K562 (cell line): ENCODE data around the gene CREG1. TPM values are rescaled to one million over a fixed set of nuclear protein-coding genes. Genes with fewer than 3 reads are reported as not detected.

Source experiments
- CHD2 ChIP-seq: IDR thresholded peaks from 2 replicates; pipeline ENCODE4 v1.6.1; 2011; ENCODE audit warnings: low read depth, low read length
- DACH1 ChIP-seq: fragments of 450-650 bp; IDR thresholded peaks from 2 replicates; pipeline ENCODE4 v1.6.1; 2018; ENCODE audit not compliant: partially characterized antibody
- POLR2AphosphoS5 ChIP-seq: IDR thresholded peaks from 2 replicates; pipeline ENCODE4 v1.6.1; 2011; ENCODE audit warnings: mild to moderate bottlenecking, low read depth, low read length, moderate library complexity; ENCODE audit not compliant: control insufficient read depth, insufficient read depth
- RAD21 ChIP-seq, 2 experiments: fragments of 250-450 bp in 1 of 2; fragments of 450-650 bp in 1 of 2; sonication (Bioruptor Pico) in 1 of 2; formaldehyde crosslinking in 1 of 2; IDR thresholded peaks in 1 of 2; conservative IDR thresholded peaks in 1 of 2; 2 replicates each; pipeline versions ENCODE4 v1.4.0 to v1.8.0; 2020 to 2022; ENCODE audit warnings: mild to moderate bottlenecking in 2 of 2, moderate library complexity in 1 of 2
- RAD51 ChIP-seq: fragments of 450-650 bp; IDR thresholded peaks from 2 replicates; pipeline ENCODE4 v1.7.1; 2016; ENCODE audit warnings: low read depth, mild to moderate bottlenecking, borderline replicate concordance
- RB1 ChIP-seq: fragments of 450-650 bp; IDR thresholded peaks from 2 replicates; pipeline ENCODE4 v1.6.1; 2017; ENCODE audit warnings: low read depth, mild to moderate bottlenecking
- RCOR1 ChIP-seq, 2 experiments: IDR thresholded peaks; 2 replicates each; pipeline ENCODE4 v1.6.1; 2012; ENCODE audit warnings: low read depth in 2 of 2, low read length in 2 of 2, borderline replicate concordance in 1 of 2, improper control_type of control experiment in 1 of 2
- TEAD1 ChIP-seq, 2 experiments: fragments of 450-650 bp in 1 of 2; sonication (generic) in 1 of 2; formaldehyde crosslinking; IDR thresholded peaks; 2 replicates each; pipeline versions ENCODE4 v1.4.0 to v1.8.0; 2020 to 2022; ENCODE audit warnings: mild to moderate bottlenecking in 2 of 2, missing genetic modification reagents in 1 of 2
- XRCC5 ChIP-seq: fragments of 200-400 bp; formaldehyde crosslinking; IDR thresholded peaks from 2 replicates; pipeline ENCODE4 v1.6.1; 2017; ENCODE audit warnings: low read depth, mild to moderate bottlenecking, low read length
- polyA plus RNA-seq, 8 experiments: library from polyadenylated mRNA; depleted of rRNA in 4 of 8; stranded (reverse) in 5 of 8; unstranded in 3 of 8; fragments of >200 nt; fragmentation: Nextera tagmentation in 2 of 8; fragmentation: Illumina TruSeq in 1 of 8; extraction: Ambion mirVana in 2 of 8; extraction: Trizol in 1 of 8; gene quantifications; 2 replicates each; pipeline versions ENCODE4 v1.2.1 to v1.2.3, GENCODE V29; 2011 to 2014; ENCODE audit warnings: inconsistent platforms in 1 of 8, missing spikeins in 1 of 8
- total RNA-seq, 7 experiments: library from RNA; depleted of rRNA in 6 of 7; stranded (reverse); fragments of >200 nt in 6 of 7; fragmentation: Illumina TruSeq in 2 of 7; extraction: Trizol in 2 of 7; gene quantifications; 2 replicates each; pipeline versions ENCODE4 v1.2.1 to v1.2.3, GENCODE V29; 2011 to 2021; ENCODE audit warnings: low replicate concordance in 1 of 7
- TF ChIP-seq, protein P1 (sequence below), 2 experiments: fragments of 450-650 bp in 1 of 2; sonication (generic) in 1 of 2; formaldehyde crosslinking in 1 of 2; IDR thresholded peaks in 1 of 2; conservative IDR thresholded peaks in 1 of 2; 2 replicates each; pipeline versions ENCODE4 v1.6.1 to v1.8.1; 2016 to 2023; ENCODE audit warnings: mild to moderate bottlenecking in 2 of 2, moderate library complexity in 2 of 2, inconsistent platforms in 1 of 2, missing genetic modification reagents in 1 of 2
- TF ChIP-seq, protein P2 (sequence below), 3 experiments: IDR thresholded peaks in 2 of 3; conservative IDR thresholded peaks in 1 of 3; 2 replicates each; pipeline ENCODE4 v1.5.1; 2011 to 2012; ENCODE audit warnings: low read length in 3 of 3, mild to moderate bottlenecking in 3 of 3, control low read depth in 2 of 3, improper control_type of control experiment in 1 of 3, inconsistent platforms in 1 of 3, low read depth in 1 of 3, mixed read lengths in 1 of 3, moderate library complexity in 1 of 3; ENCODE audit not compliant: insufficient read depth in 2 of 3
- TF ChIP-seq, protein P3 (sequence below), 2 experiments: fragments of 450-650 bp; formaldehyde crosslinking in 1 of 2; IDR thresholded peaks; 2 replicates each; pipeline versions ENCODE4 v1.4.0 to v1.6.1; 2014 to 2020; ENCODE audit warnings: mild to moderate bottlenecking in 2 of 2, borderline replicate concordance in 1 of 2, low read depth in 1 of 2
- TF ChIP-seq, protein P4 (sequence below): sonication (generic); formaldehyde crosslinking; IDR thresholded peaks from 2 replicates; pipeline ENCODE4 v1.8.0; 2022; ENCODE audit warnings: missing genetic modification reagents, mild to moderate bottlenecking, moderate library complexity, borderline replicate concordance

The CREG1 gene
- total and polyA plus RNA-seq, 9 of the 15 experiments (the other 6 are each of a cell fraction or from before 2014, with no cell fraction given), result 45.7 to 272 (median 161) TPM

DNA sequence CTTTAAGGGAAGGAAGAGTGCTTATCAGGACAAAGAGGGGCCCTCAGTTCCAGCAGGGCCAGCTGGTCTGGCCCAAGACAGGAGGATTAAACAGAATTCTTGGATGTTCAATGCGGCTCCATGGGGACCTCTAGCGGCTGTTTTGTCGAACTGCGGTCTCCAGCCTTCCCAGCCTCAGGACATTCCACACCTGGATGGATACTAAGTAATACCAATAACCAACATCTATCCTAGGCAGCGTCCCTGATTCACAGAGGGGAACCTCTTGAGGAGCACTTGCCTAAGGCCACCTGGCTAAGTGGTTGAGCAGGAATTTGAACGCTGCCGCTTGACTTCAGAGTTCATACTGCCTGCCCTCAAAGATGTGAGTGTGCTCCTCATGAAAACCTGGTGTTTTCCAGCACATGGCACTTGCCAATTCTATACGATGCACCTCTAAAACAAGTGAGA, 19.7 kb downstream of the CREG1 start (continued):
- TF ChIP-seq, protein P1, sequence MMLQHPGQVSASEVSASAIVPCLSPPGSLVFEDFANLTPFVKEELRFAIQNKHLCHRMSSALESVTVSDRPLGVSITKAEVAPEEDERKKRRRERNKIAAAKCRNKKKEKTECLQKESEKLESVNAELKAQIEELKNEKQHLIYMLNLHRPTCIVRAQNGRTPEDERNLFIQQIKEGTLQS (IDR thresholded peaks at IDR 0.05), result no peak
- TF ChIP-seq, protein P1 (CRISPR knock-in tag; conservative IDR thresholded peaks at IDR 0.05), result 0 out of 2 replicates have a peak, but pooled peaks have one; percentile 70
- no peak for TF ChIP-seq CHD2
- TF ChIP-seq RAD51, result no peak
- TF ChIP-seq RB1, result 0 out of 2 replicates have a peak, but pooled peaks have one; percentile 28
- peak; percentile 92 to 95 for TF ChIP-seq RAD21 (CRISPR knock-in tag; conservative IDR thresholded peaks at IDR 0.05 in 1 of 2, IDR thresholded peaks at IDR 0.05 in 1 of 2)
- 0 out of 2 replicates have a peak, but pooled peaks have one; percentile 38 for TF ChIP-seq XRCC5
- TF ChIP-seq POLR2AphosphoS5, result no peak
- TF ChIP-seq TEAD1 (CRISPR knock-in tag; IDR thresholded peaks at IDR 0.05), result peak in 1 of 2 experiments; percentile 22; a peak in 1 of 4 replicates
- TF ChIP-seq, protein P2, sequence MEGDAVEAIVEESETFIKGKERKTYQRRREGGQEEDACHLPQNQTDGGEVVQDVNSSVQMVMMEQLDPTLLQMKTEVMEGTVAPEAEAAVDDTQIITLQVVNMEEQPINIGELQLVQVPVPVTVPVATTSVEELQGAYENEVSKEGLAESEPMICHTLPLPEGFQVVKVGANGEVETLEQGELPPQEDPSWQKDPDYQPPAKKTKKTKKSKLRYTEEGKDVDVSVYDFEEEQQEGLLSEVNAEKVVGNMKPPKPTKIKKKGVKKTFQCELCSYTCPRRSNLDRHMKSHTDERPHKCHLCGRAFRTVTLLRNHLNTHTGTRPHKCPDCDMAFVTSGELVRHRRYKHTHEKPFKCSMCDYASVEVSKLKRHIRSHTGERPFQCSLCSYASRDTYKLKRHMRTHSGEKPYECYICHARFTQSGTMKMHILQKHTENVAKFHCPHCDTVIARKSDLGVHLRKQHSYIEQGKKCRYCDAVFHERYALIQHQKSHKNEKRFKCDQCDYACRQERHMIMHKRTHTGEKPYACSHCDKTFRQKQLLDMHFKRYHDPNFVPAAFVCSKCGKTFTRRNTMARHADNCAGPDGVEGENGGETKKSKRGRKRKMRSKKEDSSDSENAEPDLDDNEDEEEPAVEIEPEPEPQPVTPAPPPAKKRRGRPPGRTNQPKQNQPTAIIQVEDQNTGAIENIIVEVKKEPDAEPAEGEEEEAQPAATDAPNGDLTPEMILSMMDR (IDR thresholded peaks at IDR 0.05 in 2 of 3, conservative IDR thresholded peaks at IDR 0.05 in 1 of 3; ENCODE audit: insufficient read depth in 2 of 3, low read depth in 1 of 3, low read length in 3 of 3), result peak; percentile 88 to 97 (median 96)
- TF ChIP-seq RCOR1 (IDR thresholded peaks at IDR 0.05; ENCODE audit: borderline replicate concordance in 1 of 2, low read depth in 2 of 2, low read length in 2 of 2), result peak in 1 of 2 experiments; percentile 26; a peak in 1 of 4 replicates
- peak; percentile 81 for TF ChIP-seq DACH1
- TF ChIP-seq, protein P3, sequence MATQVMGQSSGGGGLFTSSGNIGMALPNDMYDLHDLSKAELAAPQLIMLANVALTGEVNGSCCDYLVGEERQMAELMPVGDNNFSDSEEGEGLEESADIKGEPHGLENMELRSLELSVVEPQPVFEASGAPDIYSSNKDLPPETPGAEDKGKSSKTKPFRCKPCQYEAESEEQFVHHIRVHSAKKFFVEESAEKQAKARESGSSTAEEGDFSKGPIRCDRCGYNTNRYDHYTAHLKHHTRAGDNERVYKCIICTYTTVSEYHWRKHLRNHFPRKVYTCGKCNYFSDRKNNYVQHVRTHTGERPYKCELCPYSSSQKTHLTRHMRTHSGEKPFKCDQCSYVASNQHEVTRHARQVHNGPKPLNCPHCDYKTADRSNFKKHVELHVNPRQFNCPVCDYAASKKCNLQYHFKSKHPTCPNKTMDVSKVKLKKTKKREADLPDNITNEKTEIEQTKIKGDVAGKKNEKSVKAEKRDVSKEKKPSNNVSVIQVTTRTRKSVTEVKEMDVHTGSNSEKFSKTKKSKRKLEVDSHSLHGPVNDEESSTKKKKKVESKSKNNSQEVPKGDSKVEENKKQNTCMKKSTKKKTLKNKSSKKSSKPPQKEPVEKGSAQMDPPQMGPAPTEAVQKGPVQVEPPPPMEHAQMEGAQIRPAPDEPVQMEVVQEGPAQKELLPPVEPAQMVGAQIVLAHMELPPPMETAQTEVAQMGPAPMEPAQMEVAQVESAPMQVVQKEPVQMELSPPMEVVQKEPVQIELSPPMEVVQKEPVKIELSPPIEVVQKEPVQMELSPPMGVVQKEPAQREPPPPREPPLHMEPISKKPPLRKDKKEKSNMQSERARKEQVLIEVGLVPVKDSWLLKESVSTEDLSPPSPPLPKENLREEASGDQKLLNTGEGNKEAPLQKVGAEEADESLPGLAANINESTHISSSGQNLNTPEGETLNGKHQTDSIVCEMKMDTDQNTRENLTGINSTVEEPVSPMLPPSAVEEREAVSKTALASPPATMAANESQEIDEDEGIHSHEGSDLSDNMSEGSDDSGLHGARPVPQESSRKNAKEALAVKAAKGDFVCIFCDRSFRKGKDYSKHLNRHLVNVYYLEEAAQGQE (IDR thresholded peaks at IDR 0.05; ENCODE audit: borderline replicate concordance), result peak; percentile 81
- TF ChIP-seq, protein P3 (CRISPR knock-in tag; IDR thresholded peaks at IDR 0.05; ENCODE audit: low read depth), result no peak
- TF ChIP-seq, protein P4, sequence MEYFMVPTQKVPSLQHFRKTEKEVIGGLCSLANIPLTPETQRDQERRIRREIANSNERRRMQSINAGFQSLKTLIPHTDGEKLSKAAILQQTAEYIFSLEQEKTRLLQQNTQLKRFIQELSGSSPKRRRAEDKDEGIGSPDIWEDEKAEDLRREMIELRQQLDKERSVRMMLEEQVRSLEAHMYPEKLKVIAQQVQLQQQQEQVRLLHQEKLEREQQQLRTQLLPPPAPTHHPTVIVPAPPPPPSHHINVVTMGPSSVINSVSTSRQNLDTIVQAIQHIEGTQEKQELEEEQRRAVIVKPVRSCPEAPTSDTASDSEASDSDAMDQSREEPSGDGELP (CRISPR knock-in tag), result peak; percentile 88
